H1 (cell line): ENCODE measurements around the gene ZMIZ1. TPM values are rescaled to one million over a fixed set of nuclear protein-coding genes. Genes with fewer than 3 reads are reported as not detected.

Experiments
- CTCF ChIA-PET: fragments of 300-600 bp; sonication (Branson Sonifier 250); formaldehyde crosslinking; loops from one replicate; lab custom pipeline; 2021; ENCODE audit not compliant: partially characterized antibody; lab: Charles Lee
- POLR2A ChIA-PET: fragments of 300-600 bp; sonication (Branson Sonifier 250); formaldehyde crosslinking; loops from one replicate; lab custom pipeline; 2021; ENCODE audit warnings: inconsistent platforms; ENCODE audit not compliant: partially characterized antibody; lab: Charles Lee
- DNase-seq, 2 experiments: peaks; one replicate each; pipeline versions ENCODE4 v3.0.0 to v3.0.0-alpha.2; 2010 to 2022; ENCODE audit warnings: low spot score in 2 of 2, low read depth in 1 of 2, mixed read lengths in 1 of 2
- FAIRE-seq: peaks from 2 replicates; lab custom pipeline; 2011; peaks lifted over from hg19 to GRCh38; lab: Jason Lieb, UNC
- H2AFZ ChIP-seq: 2 replicates; pipeline ENCODE4 v1.8.1; 2012; ENCODE audit warnings: low read length, inconsistent platforms
- H2AK5ac ChIP-seq: 2 replicates; pipeline ENCODE4 v1.6.1; 2013; ENCODE audit warnings: low read depth, low read length
- H2BK120ac ChIP-seq: replicated peaks from 2 replicates; pipeline ENCODE3; 2013; ENCODE audit warnings: low read depth, low read length, inconsistent platforms
- H2BK12ac ChIP-seq: 2 replicates; pipeline ENCODE4 v1.6.1; 2013; ENCODE audit warnings: low read depth, low read length
- H2BK15ac ChIP-seq: 2 replicates; pipeline ENCODE4 v1.6.1; 2013; ENCODE audit warnings: low read length
- H2BK20ac ChIP-seq: 2 replicates; pipeline ENCODE4 v1.6.1; 2013; ENCODE audit warnings: low read length
- H2BK5ac ChIP-seq: 2 replicates; pipeline ENCODE4 v1.6.1; 2013; ENCODE audit warnings: low read depth, low read length
- H3K14ac ChIP-seq: 2 replicates; pipeline ENCODE4 v1.6.1; 2013; ENCODE audit warnings: inconsistent platforms; ENCODE audit not compliant: insufficient read length
- H3K18ac ChIP-seq: 2 replicates; pipeline ENCODE4 v1.6.1; 2013; ENCODE audit warnings: low read length; ENCODE audit errors: extremely low read depth
- H3K23ac ChIP-seq: 2 replicates; pipeline ENCODE4 v1.6.1; 2013; ENCODE audit warnings: inconsistent platforms; ENCODE audit not compliant: insufficient read length
- H3K23me2 ChIP-seq: 2 replicates; pipeline ENCODE4 v1.6.1; 2013; ENCODE audit warnings: low read depth, low read length
- H3K27ac ChIP-seq: 2 replicates; pipeline ENCODE4 v1.6.1; 2011; ENCODE audit warnings: low read depth, low read length, inconsistent platforms
- H3K27me3 ChIP-seq, 4 experiments: replicated peaks in 1 of 4; 1 replicate in 1 of 4; 2 replicates in 3 of 4; pipeline versions ENCODE4 v1.6.1 to v1.8.1; 2011 to 2013; ENCODE audit warnings: low read length in 3 of 4, mild to moderate bottlenecking in 3 of 4, inconsistent platforms in 2 of 4, mixed read lengths in 2 of 4, moderate library complexity in 1 of 4; ENCODE audit not compliant: control insufficient read depth in 3 of 4, insufficient read depth in 3 of 4; ENCODE audit errors: extremely low read depth in 1 of 4
- H3K36me3 ChIP-seq, 4 experiments: 2 replicates each; pipeline versions ENCODE4 v1.6.1 to v1.8.1; 2011 to 2013; ENCODE audit warnings: mild to moderate bottlenecking in 4 of 4, low read length in 3 of 4, moderate library complexity in 2 of 4, control low read depth in 1 of 4, inconsistent platforms in 1 of 4; ENCODE audit not compliant: insufficient read depth in 4 of 4, control insufficient read depth in 2 of 4
- H3K4ac ChIP-seq: replicated peaks from 2 replicates; pipeline ENCODE3; 2013; ENCODE audit warnings: low read length, low read depth, mixed read lengths, inconsistent platforms; ENCODE audit not compliant: insufficient read length
- H3K4me1 ChIP-seq, 4 experiments: replicated peaks in 1 of 4; 1 replicate in 1 of 4; 2 replicates in 3 of 4; pipeline versions ENCODE4 v1.6.1 to v1.8.1; 2011 to 2013; ENCODE audit warnings: low read length in 3 of 4, inconsistent platforms in 2 of 4, mixed read lengths in 1 of 4; ENCODE audit not compliant: insufficient read depth in 4 of 4, control insufficient read depth in 3 of 4
- H3K4me2 ChIP-seq, 2 experiments: 2 replicates each; pipeline versions ENCODE4 v1.6.1 to v1.8.1; 2011 to 2013; ENCODE audit warnings: low read depth in 2 of 2, low read length in 2 of 2, control low read depth in 1 of 2, inconsistent platforms in 1 of 2, mild to moderate bottlenecking in 1 of 2; ENCODE audit not compliant: insufficient read depth in 1 of 2
- H3K4me3 ChIP-seq, 4 experiments: fragments of 200-600, 300-600 bp in 1 of 4; sonication (generic), shearing (Covaris generic), sonication (Bioruptor Twin) in 1 of 4; 2 replicates each; pipeline versions ENCODE4 v1.5.1 to v1.8.1; 2011 to 2016; ENCODE audit warnings: low read length in 4 of 4, low read depth in 3 of 4, control low read depth in 2 of 4, inconsistent platforms in 2 of 4, mild to moderate bottlenecking in 2 of 4, mixed read lengths in 1 of 4, moderate library complexity in 1 of 4; ENCODE audit not compliant: insufficient read depth in 2 of 4; ENCODE audit errors: extremely low read depth in 1 of 4
- H3K56ac ChIP-seq: replicated peaks from 2 replicates; pipeline ENCODE3; 2013; ENCODE audit warnings: low read depth, mild to moderate bottlenecking, mixed read lengths, low read length, inconsistent platforms; ENCODE audit not compliant: insufficient read length
- H3K79me1 ChIP-seq: 2 replicates; pipeline ENCODE4 v1.6.1; 2013; ENCODE audit warnings: low read depth, low read length, control low read depth
- H3K79me2 ChIP-seq, 2 experiments: 2 replicates each; pipeline versions ENCODE4 v1.6.1 to v1.8.1; 2012 to 2013; ENCODE audit warnings: low read length in 2 of 2, mild to moderate bottlenecking in 2 of 2, inconsistent platforms in 1 of 2; ENCODE audit not compliant: insufficient read depth in 2 of 2, control insufficient read depth in 1 of 2
- H3K9ac ChIP-seq, 4 experiments: replicated peaks in 1 of 4; 1 replicate in 1 of 4; 2 replicates in 3 of 4; pipeline versions ENCODE4 v1.6.1 to v1.8.1; 2011 to 2013; ENCODE audit warnings: low read depth in 3 of 4, low read length in 3 of 4, control low read depth in 2 of 4, mild to moderate bottlenecking in 2 of 4, moderate library complexity in 2 of 4, inconsistent platforms in 1 of 4; ENCODE audit errors: extremely low read depth in 1 of 4
- H3K9me3 ChIP-seq, 2 experiments: 2 replicates each; pipeline versions ENCODE4 v1.6.1 to v1.8.1; 2012 to 2013; ENCODE audit warnings: mild to moderate bottlenecking in 2 of 2, moderate library complexity in 2 of 2, control low read depth in 1 of 2, inconsistent platforms in 1 of 2, low read depth in 1 of 2, low read length in 1 of 2, mixed read lengths in 1 of 2; ENCODE audit not compliant: insufficient read depth in 2 of 2
- H4K20me1 ChIP-seq, 2 experiments: replicated peaks in 1 of 2; 2 replicates each; pipeline versions ENCODE3 to v1.8.1; 2011 to 2013; ENCODE audit warnings: inconsistent platforms in 2 of 2, low read length in 2 of 2, mild to moderate bottlenecking in 1 of 2; ENCODE audit not compliant: insufficient read depth in 2 of 2, control insufficient read depth in 1 of 2
- H4K5ac ChIP-seq: 2 replicates; pipeline ENCODE4 v1.6.1; 2013; ENCODE audit warnings: low read length, low read depth, mixed read lengths, inconsistent platforms; ENCODE audit not compliant: insufficient read length
- H4K8ac ChIP-seq: 2 replicates; pipeline ENCODE4 v1.8.0; 2013; ENCODE audit warnings: mild to moderate bottlenecking, moderate library complexity, low read length, inconsistent platforms; ENCODE audit not compliant: insufficient read depth; ENCODE audit errors: extremely low read depth
- H4K91ac ChIP-seq: replicated peaks from 2 replicates; pipeline ENCODE3; 2013; ENCODE audit warnings: low read length, mixed read lengths, inconsistent platforms; ENCODE audit not compliant: insufficient read length
- ASH2L ChIP-seq: fragments of 200-600, 300-600 bp; sonication (generic); IDR thresholded peaks from one replicate; pipeline ENCODE4 v1.7.1; 2017; ENCODE audit warnings: low read length
- CBX5 ChIP-seq: fragments of 300-800, 300-1000 bp; sonication (generic); IDR thresholded peaks from 2 replicates; pipeline ENCODE4 v1.7.1; 2016; ENCODE audit warnings: antibody characterized with exemption, low read length, low read depth
- CBX8 ChIP-seq: fragments of 300-800, 300-1000 bp; sonication (generic); IDR thresholded peaks from 2 replicates; pipeline ENCODE4 v1.7.1; 2016; ENCODE audit warnings: low read depth, low read length, borderline replicate concordance
- CEBPB ChIP-seq: IDR thresholded peaks from 2 replicates; pipeline ENCODE4 v1.6.1; 2012; ENCODE audit warnings: low read depth, low read length
- CHD1 ChIP-seq: IDR thresholded peaks from 2 replicates; pipeline ENCODE4 v1.6.1; 2012; ENCODE audit warnings: low read depth, low read length, improper control_type of control experiment
- HDAC2 ChIP-seq, 2 experiments: fragments of 300-600 bp in 1 of 2; sonication (generic) in 1 of 2; IDR thresholded peaks; 2 replicates each; pipeline ENCODE4 v1.6.1; 2011 to 2012; ENCODE audit warnings: low read depth in 2 of 2, low read length in 2 of 2, mild to moderate bottlenecking in 2 of 2, moderate library complexity in 2 of 2, borderline replicate concordance in 1 of 2, inconsistent platforms in 1 of 2
- KDM4A ChIP-seq: IDR thresholded peaks from one replicate; pipeline ENCODE4 v1.7.1; 2012; ENCODE audit warnings: low read depth, mild to moderate bottlenecking, moderate library complexity, low read length, inconsistent platforms; ENCODE audit not compliant: severe bottlenecking
- POLR2AphosphoS5 ChIP-seq: IDR thresholded peaks from 2 replicates; pipeline ENCODE4 v1.6.1; 2011; ENCODE audit warnings: low read depth, low read length
- RAD21 ChIP-seq, 2 experiments: IDR thresholded peaks in 1 of 2; conservative IDR thresholded peaks in 1 of 2; 2 replicates each; pipeline ENCODE4 v1.6.1; 2011; ENCODE audit warnings: low read depth in 2 of 2, low read length in 2 of 2, improper control_type of control experiment in 1 of 2, inconsistent platforms in 1 of 2, mild to moderate bottlenecking in 1 of 2, moderate library complexity in 1 of 2
- SIN3A ChIP-seq, 2 experiments: IDR thresholded peaks in 1 of 2; conservative IDR thresholded peaks in 1 of 2; 2 replicates each; pipeline ENCODE4 v1.6.1; 2011 to 2012; ENCODE audit warnings: low read length in 2 of 2, improper control_type of control experiment in 1 of 2, low read depth in 1 of 2, mild to moderate bottlenecking in 1 of 2
- SUZ12 ChIP-seq: fragments of 200-600 bp; sonication (generic); IDR thresholded peaks from 2 replicates; pipeline ENCODE4 v1.6.1; 2012; ENCODE audit warnings: mild to moderate bottlenecking, inconsistent platforms, low read length, moderate library complexity, mixed read lengths
- TBP ChIP-seq: IDR thresholded peaks from 2 replicates; pipeline ENCODE4 v1.6.1; 2011; ENCODE audit warnings: low read depth, low read length, improper control_type of control experiment
- WGBS, 2 experiments: shearing (Covaris generic) in 1 of 2; methylation state at CpG; one replicate each; pipeline versions ENCODE4 v1.1.6 to v1.1.7; 2013 to 2015; ENCODE audit warnings: low lambda C conversion rate in 2 of 2, mixed read lengths in 2 of 2, inconsistent platforms in 1 of 2, low coverage in 1 of 2, missing lambda C conversion rate in 1 of 2; ENCODE audit not compliant: insufficient replicate concordance in 2 of 2, insufficient coverage in 1 of 2, insufficient read length in 1 of 2; ENCODE audit errors: extremely low coverage in 1 of 2, missing lambda C conversion rate in 1 of 2; 5-methylcytosine and 5-hydroxymethylcytosine counted together
- polyA plus RNA-seq, 7 experiments: library from polyadenylated mRNA; depleted of rRNA in 3 of 7; stranded (reverse) in 5 of 7; unstranded in 2 of 7; fragments of >200 nt in 5 of 7; fragments of 200-250 nt in 2 of 7; gene quantifications; 1 replicate in 5 of 7; 2 replicates in 1 of 7; 4 replicates in 1 of 7; pipeline versions ENCODE4 v1.2.1 to v1.2.3, GENCODE V29; 2011 to 2013; ENCODE audit warnings: missing spikeins in 2 of 7, mixed read lengths in 2 of 7
- total RNA-seq: library from RNA; stranded (reverse); fragmentation: NEBNext Ultra II Directional; extraction: Animal tissue kit (Norgen Biotek cat#: 25700); gene quantifications from 2 replicates; pipeline ENCODE4 v1.2.1, GENCODE V29; 2021

Gene ZMIZ1
- total and polyA plus RNA-seq, 2 of the 8 experiments (the other 6 are each of a cell fraction or from before 2014, with no cell fraction given), result 8.1 to 28.0 TPM

- Histone ChIP-seq H2BK12ac (no peak overlapping the region), H3K79me1 (peaks cover 49% of the 10 kb centered on the region), H3K14ac (no peak overlapping the region), H3K4me2 (no peak overlapping the region), H4K5ac (no peak overlapping the region), H3K27me3 (no peaks in the 10 kb centered on the region), H3K23ac (no peak overlapping the region), H4K8ac (no peak overlapping the region), H3K4ac (no peak overlapping the region), H2AFZ (no peak overlapping the region), H3K18ac (no peak overlapping the region), H2BK120ac (no peak overlapping the region), H2BK15ac (no peak overlapping the region), H2AK5ac (no peak overlapping the region), H3K4me3 (no peak overlapping the region), H4K20me1 (peaks cover 14 to 50% of the 10 kb centered on the region in 2 experiments), H3K4me1 (peaks cover 0 to 29% (median 5%) of the 10 kb centered on the region in 4 experiments; a peak in 4 of 7 replicates), H2BK20ac (no peak overlapping the region), H2BK5ac (0 out of 2 replicates have a peak overlapping the region, but pooled peaks have one; percentile 39), H3K36me3 (no peaks in the 10 kb centered on the region), H3K56ac (no peak overlapping the region), H3K23me2 (no peaks in the 10 kb centered on the region; the same call in 1 of the 2 replicates), H3K27ac (no peak overlapping the region), H3K9me3 (no peaks in the 10 kb centered on the region), H4K91ac (no peak overlapping the region), H3K79me2 (peaks cover 15 to 94% of the 10 kb centered on the region in 2 experiments), H3K9ac (no peak overlapping the region)
- DNase-seq (no peak), FAIRE-seq (no peak)
- 94% methylated on average over 9 of the region's 12 CpGs; no CpG with 5 or more reads in 1 of the 2 experiments for WGBS, 2 experiments
- ChIA-PET CTCF (interaction anchor here (0.9 to 2.3 kb wide), 5 partner anchors 10 to 101 kb away, joined by 3 to 7 read pairs (median 5); no protein-coding TSS in a partner anchor), POLR2A (interaction anchor here (0.6 to 1.3 kb wide), 4 partner anchors 20 to 58 kb away, joined by 3 to 4 read pairs (median 3); no protein-coding TSS in a partner anchor)
- no peak for TF ChIP-seq POLR2AphosphoS5
- no peak for TF ChIP-seq KDM4A
- TF ChIP-seq SUZ12, result no peak
- TF ChIP-seq CEBPB, result no peak
- TF ChIP-seq ASH2L, result no peak
- no peak for TF ChIP-seq CHD1
- TF ChIP-seq SIN3A (conservative IDR thresholded peaks at IDR 0.05 in 1 of 2, IDR thresholded peaks at IDR 0.05 in 1 of 2; ENCODE audit: low read depth in 1 of 2, low read length in 2 of 2), result no peak
- no peak for TF ChIP-seq CBX8
- no peak for TF ChIP-seq RAD21 (IDR thresholded peaks at IDR 0.05 in 1 of 2, conservative IDR thresholded peaks at IDR 0.05 in 1 of 2; ENCODE audit: low read depth in 2 of 2, low read length in 2 of 2)
- TF ChIP-seq TBP, result no peak
- TF ChIP-seq HDAC2 (IDR thresholded peaks at IDR 0.05; ENCODE audit: borderline replicate concordance in 1 of 2, low read depth in 2 of 2, low read length in 2 of 2), result no peak
- TF ChIP-seq CBX5, result no peak
Observed at GRCh38 chr10:79094412-79095175, 25.8 kb downstream of the ZMIZ1 start.
